K562 (cell line): Measurements from ENCODE around the gene OLFML2A. TPM values are rescaled to one million over a fixed set of nuclear protein-coding genes. Genes with fewer than 3 reads are reported as not detected.

Experiments used
- ATAC-seq: fragments of 200-7000 bp; cut with Tn5 transposase; 3 replicates; pipeline ENCODE4 v1.9.1; 2020; ENCODE audit warnings: moderate library complexity
- BruUV-seq: library from RNA; stranded (reverse); fragments of 400-500 nt; replicated peaks from 2 replicates; lab custom pipeline; 2021; lab: Mats Ljungman, UMichigan
- CTCF ChIA-PET: fragments of 300-600 bp; formaldehyde crosslinking; extraction: SDS; loops from one replicate; lab custom pipeline; 2021; ENCODE audit warnings: low intra/inter-chr PET ratio; lab: Yijun Ruan, JAX
- POLR2A ChIA-PET: fragments of 300-600, 350-650 bp; sonication (Branson Sonifier 250); formaldehyde crosslinking; extraction: SDS; loops from one replicate; lab custom pipeline; 2021; ENCODE audit warnings: antibody characterized with exemption, inconsistent platforms; lab: Yijun Ruan, JAX
- DNase-seq, 4 experiments: peaks; one replicate each; pipeline versions ENCODE4 v3.0.0 to v3.0.0-alpha.2; 2011 to 2018; ENCODE audit warnings: low spot score in 3 of 4, mixed read lengths in 3 of 4; ENCODE audit errors: extremely low read depth in 1 of 4
- FAIRE-seq: peaks from 2 replicates; lab custom pipeline; 2011; peaks lifted over from hg19 to GRCh38; lab: Jason Lieb, UNC
- H2AFZ ChIP-seq: 2 replicates; pipeline ENCODE4 v1.6.0; 2011; ENCODE audit warnings: low read depth, low read length, control low read depth, inconsistent platforms
- H3K27ac ChIP-seq: fragments of 200-600 bp; 3 replicates; pipeline ENCODE4 v1.8.0; 2011; ENCODE audit warnings: low read depth, mild to moderate bottlenecking, control low read depth, inconsistent platforms, low read length, moderate library complexity, mixed read lengths; ENCODE audit errors: extremely low read depth
- H3K27me3 ChIP-seq, 2 experiments: fragments of 300-600 bp in 1 of 2; 2 replicates in 1 of 2; 3 replicates in 1 of 2; pipeline versions ENCODE4 v1.6.0 to v1.8.0; 2011; ENCODE audit warnings: inconsistent platforms in 2 of 2, low read length in 2 of 2, mild to moderate bottlenecking in 1 of 2, mixed read lengths in 1 of 2, moderate library complexity in 1 of 2; ENCODE audit not compliant: control insufficient read depth in 2 of 2, insufficient read depth in 2 of 2
- H3K36me3 ChIP-seq: fragments of 300-600 bp; 3 replicates; pipeline ENCODE4 v1.8.0; 2011; ENCODE audit warnings: mild to moderate bottlenecking, low read length, inconsistent platforms; ENCODE audit not compliant: control insufficient read depth, insufficient read depth
- H3K4me1 ChIP-seq, 2 experiments: fragments of 200-600 bp in 1 of 2; replicated peaks in 1 of 2; 2 replicates in 1 of 2; 3 replicates in 1 of 2; pipeline versions ENCODE4 v1.5.1 to v1.8.0; 2011; ENCODE audit warnings: inconsistent platforms in 2 of 2, low read length in 2 of 2, mild to moderate bottlenecking in 1 of 2, mixed read lengths in 1 of 2, moderate library complexity in 1 of 2; ENCODE audit not compliant: control insufficient read depth in 2 of 2, insufficient read depth in 2 of 2
- H3K4me2 ChIP-seq: 2 replicates; pipeline ENCODE4 v1.6.1; 2011; ENCODE audit warnings: low read length, control low read depth, inconsistent platforms, mixed read lengths; ENCODE audit not compliant: insufficient read depth
- H3K4me3 ChIP-seq: fragments of 200-600 bp; sonication (generic), shearing (Covaris generic); 2 replicates; pipeline ENCODE4 v1.5.1; 2016; ENCODE audit warnings: control low read depth, inconsistent platforms
- H3K79me2 ChIP-seq: fragments of 200-600 bp; 3 replicates; pipeline ENCODE4 v1.8.0; 2011; ENCODE audit warnings: low read length, inconsistent platforms; ENCODE audit not compliant: control insufficient read depth, insufficient read depth
- H3K9ac ChIP-seq, 2 experiments: 2 replicates each; pipeline versions ENCODE4 v1.6.0 to v1.6.1; 2011; ENCODE audit warnings: low read depth in 2 of 2, low read length in 2 of 2, control low read depth in 1 of 2, inconsistent platforms in 1 of 2, mild to moderate bottlenecking in 1 of 2, mixed read lengths in 1 of 2; ENCODE audit not compliant: insufficient read depth in 1 of 2
- H3K9me1 ChIP-seq: one replicate; pipeline ENCODE4 v1.6.0; 2011; ENCODE audit warnings: inconsistent platforms, mild to moderate bottlenecking, low read length, moderate library complexity; ENCODE audit not compliant: control insufficient read depth, insufficient read depth
- H3K9me3 ChIP-seq: replicated peaks from 2 replicates; pipeline ENCODE4 v1.5.1; 2011; ENCODE audit warnings: low read depth, low read length, inconsistent platforms; ENCODE audit not compliant: control insufficient read depth, insufficient read depth
- H4K20me1 ChIP-seq: replicated peaks from 2 replicates; pipeline ENCODE4 v1.6.1; 2011; ENCODE audit warnings: low read length, inconsistent platforms, mixed read lengths; ENCODE audit not compliant: control insufficient read depth, insufficient read depth
- ARID1B ChIP-seq: fragments of 450-650 bp; IDR thresholded peaks from 2 replicates; pipeline ENCODE4 v1.6.1; 2016; ENCODE audit warnings: antibody characterized with exemption, mild to moderate bottlenecking, inconsistent platforms
- EGR1 ChIP-seq: fragments of 450-650 bp; conservative IDR thresholded peaks from 2 replicates; pipeline ENCODE4 v1.6.1; 2017; ENCODE audit warnings: mild to moderate bottlenecking
- ETS2 ChIP-seq: IDR thresholded peaks from 2 replicates; pipeline ENCODE4 v1.6.1; 2016; ENCODE audit warnings: borderline replicate concordance, missing genetic modification characterization, mild to moderate bottlenecking, moderate library complexity, missing compliant biosample characterization; ENCODE audit not compliant: poor library complexity, severe bottlenecking
- HBP1 ChIP-seq: fragments of 450-650 bp; formaldehyde crosslinking; IDR thresholded peaks from 2 replicates; pipeline ENCODE4 v1.4.0; 2022; ENCODE audit warnings: missing genetic modification characterization
- HNRNPLL ChIP-seq: fragments of 200-400 bp; formaldehyde crosslinking; IDR thresholded peaks from 2 replicates; pipeline ENCODE4 v1.6.1; 2017; ENCODE audit warnings: low read length, low read depth, mild to moderate bottlenecking; ENCODE audit not compliant: poor library complexity, severe bottlenecking
- KLF10 ChIP-seq: fragments of 250-450 bp; sonication (Bioruptor Pico); IDR thresholded peaks from 2 replicates; pipeline ENCODE4 v1.6.1; 2021; ENCODE audit warnings: matching md5 sums
- LCOR ChIP-seq: sonication (generic); formaldehyde crosslinking; IDR thresholded peaks from 2 replicates; pipeline ENCODE4 v1.8.0; 2022; ENCODE audit warnings: mild to moderate bottlenecking, missing genetic modification reagents
- RB1 ChIP-seq: fragments of 450-650 bp; IDR thresholded peaks from 2 replicates; pipeline ENCODE4 v1.6.1; 2017; ENCODE audit warnings: low read depth, mild to moderate bottlenecking
- SIN3A ChIP-seq, 2 experiments: fragments of 150-350 bp in 1 of 2; IDR thresholded peaks; 2 replicates each; pipeline ENCODE4 v1.6.1; 2011 to 2016; ENCODE audit warnings: borderline replicate concordance in 2 of 2, low read depth in 2 of 2, low read length in 2 of 2, mild to moderate bottlenecking in 2 of 2, moderate library complexity in 2 of 2; ENCODE audit not compliant: control insufficient read depth in 1 of 2
- SPI1 ChIP-seq: IDR thresholded peaks from 2 replicates; pipeline ENCODE4 v1.6.1; 2011; ENCODE audit warnings: low read depth, low read length, control low read depth, borderline replicate concordance
- TCF3 ChIP-seq: sonication (generic); formaldehyde crosslinking; IDR thresholded peaks from 2 replicates; pipeline ENCODE4 v1.4.0; 2020; ENCODE audit warnings: mild to moderate bottlenecking, missing genetic modification reagents
- TEAD4 ChIP-seq, 2 experiments: sonication (generic) in 1 of 2; formaldehyde crosslinking in 1 of 2; IDR thresholded peaks; 2 replicates each; pipeline versions ENCODE4 v1.6.1 to v1.8.0; 2012 to 2022; ENCODE audit warnings: borderline replicate concordance in 1 of 2, inconsistent platforms in 1 of 2, low read length in 1 of 2, mild to moderate bottlenecking in 1 of 2, missing genetic modification reagents in 1 of 2
- WGBS: fragments of 100-300 bp; shearing (Covaris generic); methylation state at CpG from one replicate; pipeline ENCODE4 v1.1.6; 2016; ENCODE audit warnings: low coverage, mixed read lengths; ENCODE audit not compliant: insufficient coverage; ENCODE audit errors: missing lambda C conversion rate; 5-methylcytosine and 5-hydroxymethylcytosine counted together
- in situ Hi-C: fragments of 300-500 bp; cut with MboI; formaldehyde crosslinking; loops from 4 replicates; pipeline ENCODE4 v1.15.0; 2018; ENCODE audit warnings: inconsistent platforms, mixed read lengths
- intact Hi-C: fragments of 100-400 bp; cut with micrococcal nuclease; formaldehyde crosslinking; loops from 2 replicates; pipeline ENCODE4 v1.14.2; 2022
- polyA plus RNA-seq, 8 experiments: library from polyadenylated mRNA; depleted of rRNA in 4 of 8; stranded (reverse) in 5 of 8; unstranded in 3 of 8; fragments of >200 nt; fragmentation: Nextera tagmentation in 2 of 8; fragmentation: Illumina TruSeq in 1 of 8; extraction: Ambion mirVana in 2 of 8; extraction: Trizol in 1 of 8; gene quantifications; 2 replicates each; pipeline versions ENCODE4 v1.2.1 to v1.2.3, GENCODE V29; 2011 to 2014; ENCODE audit warnings: inconsistent platforms in 1 of 8, missing spikeins in 1 of 8
- total RNA-seq, 7 experiments: library from RNA; depleted of rRNA in 6 of 7; stranded (reverse); fragments of >200 nt in 6 of 7; fragmentation: Illumina TruSeq in 2 of 7; extraction: Trizol in 2 of 7; gene quantifications; 2 replicates each; pipeline versions ENCODE4 v1.2.1 to v1.2.3, GENCODE V29; 2011 to 2021; ENCODE audit warnings: low replicate concordance in 1 of 7

OLFML2A gene
- total and polyA plus RNA-seq, 9 of the 15 experiments (the other 6 are each of a cell fraction or from before 2014, with no cell fraction given): 0.16 TPM; not detected in 8

GRCh38 chr9:124757616-124758015, 19.3 kb upstream of the OLFML2A start:
- intact Hi-C loops (loop anchor here (5.0 kb wide), 1 partner anchor 205 kb away; no protein-coding TSS in a partner anchor), in situ Hi-C loops (no loop called here)
- no peaks in the 10 kb centered on the region for H3K9me3 ChIP-seq
- H3K4me3 ChIP-seq: peak overlapping the region; percentile 13
- no peaks in the 10 kb centered on the region for H3K27me3 ChIP-seq
- peaks cover 94% of the 10 kb centered on the region for H3K79me2 ChIP-seq
- 0 out of 2 replicates have a peak, but pooled peaks have one; percentile 19 for TF ChIP-seq LCOR
- TF ChIP-seq KLF10 (CRISPR knock-in tag): no peak
- H3K4me2 ChIP-seq: peak overlapping the region; percentile 61
- no peak for FAIRE-seq
- H3K27ac ChIP-seq: peak overlapping the region; percentile 55; the same call in 2 of the 3 replicates
- POLR2A ChIA-PET: interaction anchor here (0.5 to 1.6 kb wide), 6 partner anchors 8 to 508 kb away, joined by 3 to 7 read pairs (median 3); no protein-coding TSS in a partner anchor
- no peaks in the 10 kb centered on the region for H3K36me3 ChIP-seq
- no TSS peak for BruUV-seq
- peak overlapping the region; percentile 3; the same call in 1 of the 2 replicates for H2AFZ ChIP-seq
- H3K9ac ChIP-seq: peak overlapping the region in 1 of 2 experiments; percentile 31; a peak in 2 of 4 replicates
- CTCF ChIA-PET: no interaction called here
- H3K9me1 ChIP-seq: no peaks in the 10 kb centered on the region
- peak; percentile 15 for ATAC-seq
- peaks cover 0 to 58% of the 10 kb centered on the region in 2 experiments; a peak in 4 of 5 replicates for H3K4me1 ChIP-seq
- H4K20me1 ChIP-seq: no peaks in the 10 kb centered on the region; the same call in 1 of the 2 replicates
- no peak for DNase-seq
- WGBS: 4% methylated on average over 6 of the region's 6 CpGs

- no TSS peak for BruUV-seq
- peak; percentile 85 for FAIRE-seq
- peak; percentile 75 for TF ChIP-seq TCF3
- TF ChIP-seq SPI1: peak; percentile 94
- peak; percentile 74 for TF ChIP-seq ARID1B
- no peak for TF ChIP-seq SIN3A (IDR thresholded peaks at IDR 0.05; ENCODE audit: borderline replicate concordance in 2 of 2, control insufficient read depth in 1 of 2, low read depth in 2 of 2, low read length in 2 of 2)
- no peak for TF ChIP-seq ETS2 (tag)
- no peak for TF ChIP-seq HNRNPLL
- TF ChIP-seq EGR1: no peak
- 0 out of 2 replicates have a peak, but pooled peaks have one; percentile 15 for TF ChIP-seq RB1
- TF ChIP-seq HBP1 (CRISPR knock-in tag): no peak
- TF ChIP-seq TEAD4 (IDR thresholded peaks at IDR 0.05; ENCODE audit: low read length): peak; percentile 51; the same call in 1 of the 2 replicates
- TF ChIP-seq TEAD4 (CRISPR knock-in tag; IDR thresholded peaks at IDR 0.05; ENCODE audit: borderline replicate concordance): no peak
These were observed 18.9 kb upstream of the OLFML2A start for GRCh38 chr9:124758061-124758460.

More at GRCh38 chr9:124758061-124758460, 18.9 kb upstream of the OLFML2A start:
- Histone ChIP-seq H3K4me1 (peaks cover 0 to 54% of the 10 kb centered on the region in 2 experiments; a peak in 4 of 5 replicates), H3K27ac (peak overlapping the region; percentile 55), H3K27me3 (no peaks in the 10 kb centered on the region), H3K9ac (peak overlapping the region in 1 of 2 experiments; percentile 31; a peak in 2 of 4 replicates), H3K4me2 (peak overlapping the region; percentile 61), H3K4me3 (peak overlapping the region; percentile 13), H3K36me3 (no peaks in the 10 kb centered on the region), H2AFZ (peak overlapping the region; percentile 9; the same call in 1 of the 2 replicates), H3K79me2 (peaks cover 94% of the 10 kb centered on the region), H4K20me1 (no peaks in the 10 kb centered on the region; the same call in 1 of the 2 replicates), H3K9me1 (no peaks in the 10 kb centered on the region), H3K9me3 (no peaks in the 10 kb centered on the region)
- CTCF ChIA-PET: no interaction called here
- 0% methylated on average over 3 of the region's 3 CpGs for whole genome bisulfite sequencing
- POLR2A ChIA-PET: interaction anchor here (0.6 to 1.6 kb wide), 5 partner anchors 8 to 142 kb away, joined by 3 to 7 read pairs (median 3); no protein-coding TSS in a partner anchor
- in situ Hi-C loops: no loop called here
- intact Hi-C loops: loop anchor here (5.0 kb wide), 1 partner anchor 206 kb away; no protein-coding TSS in a partner anchor
- ATAC-seq (peak; percentile 62), DNase-seq (peak in 2 of 4 experiments; percentile 56 to 65)
